22Rv1 (cell line): Measurements from ENCODE around the gene KREMEN2.

Experiments
- H3K27ac ChIP-seq: fragments of 450-650 bp; 2 replicates; pipeline ENCODE4 v1.5.1; 2017
- CTCF ChIP-seq: fragments of 450-650 bp; IDR thresholded peaks from 2 replicates; pipeline ENCODE4 v1.5.1; 2017; ENCODE audit warnings: mild to moderate bottlenecking
- ZFX ChIP-seq: fragments of 450-650 bp; IDR thresholded peaks from 2 replicates; pipeline ENCODE4 v1.6.1; 2017; ENCODE audit warnings: antibody characterized with exemption, borderline replicate concordance

The KREMEN2 gene

DNA sequence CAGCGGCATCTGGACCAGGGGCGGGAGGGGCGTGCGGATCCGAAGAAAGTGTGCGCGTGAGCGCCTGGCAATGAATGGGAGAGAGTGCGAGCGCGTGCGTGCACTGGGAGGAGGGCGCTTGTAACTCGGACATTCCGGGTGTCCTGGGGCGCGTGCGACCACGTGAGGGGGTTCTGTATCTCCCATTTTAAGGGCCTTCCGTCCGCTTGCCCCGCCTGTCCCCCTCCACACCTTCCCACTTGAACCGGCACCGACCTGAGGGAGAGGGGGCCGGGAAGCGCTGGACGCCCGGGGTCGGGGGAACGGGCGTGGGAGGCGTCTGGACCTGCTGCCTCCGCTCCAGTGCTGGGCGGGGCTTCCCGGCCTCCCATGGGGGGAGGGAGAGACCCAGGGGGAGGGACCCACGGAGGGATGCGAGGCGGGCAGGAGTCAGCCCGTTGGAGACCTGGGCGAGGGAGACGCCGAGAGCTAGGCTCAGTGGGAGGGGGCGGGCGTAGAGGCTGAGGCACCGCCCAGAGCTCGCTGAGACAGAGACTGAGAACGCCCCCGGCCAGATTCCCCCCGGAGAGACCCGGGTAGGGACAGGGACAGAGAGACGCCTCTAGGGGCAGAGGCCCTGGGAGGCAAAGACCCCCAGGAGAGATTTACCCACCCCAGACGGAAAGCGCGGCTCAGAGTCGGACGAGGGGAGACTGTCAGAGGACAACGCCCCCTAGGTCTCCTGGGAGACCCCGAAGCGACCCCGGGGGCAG, at the start of gene KREMEN2:
Gene KREMEN2 (plus strand): TSS at position 553 of the 752 bp plus-strand sequence. CDS start 246 bp downstream, outside the sequence.
- H3K27ac ChIP-seq: peak within 1 kb of the TSS; percentile 99
- TF ChIP-seq CTCF (peak; percentile 34), ZFX (no peak)

DNA sequence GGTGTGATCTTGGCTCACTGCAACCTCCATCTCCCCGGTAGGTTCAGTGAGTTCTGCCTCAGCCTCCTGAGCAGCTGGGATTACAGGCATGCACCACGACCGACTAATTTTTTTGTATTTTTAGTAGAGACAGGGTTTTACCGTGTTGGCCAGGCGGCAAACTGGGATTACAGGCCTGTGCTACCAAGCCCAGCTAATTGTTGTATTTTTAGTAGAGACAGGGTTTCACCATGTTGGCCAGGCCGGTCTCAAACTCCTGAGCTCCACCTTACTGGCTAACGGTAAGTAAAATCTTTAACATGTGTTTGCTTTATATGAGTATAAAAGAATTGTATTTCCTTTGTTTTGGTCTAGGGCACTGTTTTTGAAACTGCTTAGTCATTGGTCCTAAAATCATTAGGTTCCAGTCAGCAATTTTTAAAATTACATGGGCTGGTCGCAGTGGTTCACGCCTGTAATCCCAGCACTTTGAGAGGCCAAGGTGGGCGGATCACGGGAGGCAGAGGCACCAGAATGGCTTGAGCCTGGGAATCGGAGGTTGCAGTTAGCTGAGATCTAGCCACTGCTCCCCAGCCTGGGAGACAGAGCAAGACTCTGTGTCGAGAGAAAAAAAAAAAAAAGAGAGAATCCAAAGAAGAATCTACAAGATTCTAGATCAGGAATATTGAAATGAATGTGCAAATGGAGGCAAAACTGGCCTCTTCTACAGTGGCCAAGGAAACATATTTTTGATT, 48.7 kb upstream of the KREMEN2 start:
- no peak overlapping the region for H3K27ac ChIP-seq
- TF ChIP-seq CTCF (no peak), ZFX (no peak)

DNA sequence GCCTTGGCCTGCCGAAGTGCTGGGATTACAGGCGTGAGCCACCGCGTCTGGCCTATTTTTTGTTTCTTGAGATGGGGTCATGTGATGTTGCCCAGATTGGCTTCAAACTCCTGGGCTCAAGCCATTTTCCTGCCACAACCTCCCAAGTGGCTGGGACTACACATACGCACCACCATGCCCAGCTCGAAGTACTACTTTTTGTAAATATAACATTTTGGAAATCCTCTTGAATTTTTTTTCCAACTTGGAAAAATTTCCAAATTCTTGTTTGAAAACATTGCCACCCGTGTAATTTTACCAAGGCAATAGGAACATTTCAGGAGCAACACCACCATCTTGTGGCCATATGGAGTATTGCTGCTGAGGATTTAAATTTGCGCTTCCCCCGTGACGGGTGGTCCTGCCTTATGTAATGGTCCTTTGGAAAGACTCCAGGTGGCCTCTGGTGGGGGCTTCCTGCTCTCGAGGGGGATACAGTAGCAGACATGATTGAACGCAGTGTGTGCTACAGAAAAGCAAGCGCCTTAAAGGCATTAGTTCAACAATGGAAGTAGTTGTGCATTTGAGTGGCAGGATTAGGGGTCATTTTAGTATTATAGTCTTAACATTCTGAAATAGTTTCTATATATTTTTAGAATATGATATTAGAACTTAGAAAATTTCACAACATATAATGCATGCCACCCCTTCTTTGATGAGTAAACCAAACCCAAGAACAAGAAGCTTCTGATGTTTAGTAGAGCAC, 44.4 kb upstream of the KREMEN2 start:
- 0 out of 2 replicates have a peak overlapping the region, but pooled peaks have one; percentile 15 for H3K27ac ChIP-seq
- no peak for TF ChIP-seq ZFX
- peak; percentile 90 for TF ChIP-seq CTCF

DNA sequence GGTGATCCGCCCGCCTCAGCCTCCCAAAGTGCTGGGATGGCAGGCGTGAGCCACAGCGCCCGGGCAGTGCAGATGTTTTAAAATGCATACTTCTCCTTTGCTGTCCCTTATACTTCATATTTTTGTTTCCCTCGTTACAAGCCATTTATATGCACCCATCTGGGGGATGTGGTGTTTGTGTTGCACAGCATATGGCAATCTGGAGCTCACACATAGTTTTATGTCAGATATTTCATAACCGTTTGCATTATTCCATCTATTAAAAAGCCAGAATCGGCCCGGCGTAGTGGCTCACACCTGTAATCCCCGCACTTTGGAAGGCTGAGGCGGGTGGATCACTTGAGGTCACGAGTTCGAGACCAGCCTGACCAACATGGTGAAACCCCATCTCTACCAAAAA, 40.6 kb upstream of the KREMEN2 start:
- H3K27ac ChIP-seq: no peak overlapping the region
- TF ChIP-seq CTCF (no peak), ZFX (no peak)

DNA sequence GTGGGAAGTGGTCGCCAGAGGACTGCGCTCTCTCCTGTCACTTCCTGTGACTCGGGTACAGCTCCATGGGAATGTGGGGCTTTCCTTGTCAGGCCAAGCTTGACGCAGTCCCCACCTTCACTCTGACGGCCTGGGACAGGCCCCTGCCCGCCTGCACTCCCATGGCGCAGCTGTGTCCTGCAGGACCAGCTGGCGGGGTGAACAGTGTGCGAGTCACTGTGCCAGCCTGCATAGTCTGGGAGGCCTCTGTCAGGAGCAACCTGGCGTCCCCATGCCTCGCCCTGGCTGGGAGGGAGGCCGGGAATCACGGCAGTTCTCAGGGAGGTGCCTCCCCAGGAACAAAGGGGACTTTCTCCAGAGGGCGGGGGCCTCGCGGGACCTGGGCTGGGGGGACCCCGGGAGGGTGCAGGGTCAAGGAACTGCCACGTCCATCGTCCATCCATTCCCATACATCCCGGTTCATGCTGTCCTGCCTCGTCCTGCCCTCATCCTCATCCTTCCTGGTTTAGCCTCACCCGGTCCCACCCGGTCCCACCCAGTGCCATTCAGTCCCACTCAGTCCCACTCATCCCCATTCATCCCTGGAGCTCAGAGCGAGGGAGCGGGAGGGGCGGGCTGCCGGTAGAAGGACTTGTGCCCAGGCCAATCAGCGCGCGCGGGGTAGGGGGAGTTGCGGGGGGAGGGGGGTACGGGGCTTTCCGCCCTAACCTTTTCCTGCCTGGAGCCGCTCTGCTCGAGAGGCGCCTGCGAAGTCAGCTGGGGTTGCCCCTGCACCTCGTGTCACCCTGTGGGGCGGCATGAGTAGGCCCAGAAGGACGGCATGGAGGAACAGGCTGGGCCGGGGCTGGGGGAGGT, 38.9 kb upstream of the KREMEN2 start:
- no peak overlapping the region for H3K27ac ChIP-seq
- no peak for TF ChIP-seq CTCF
- TF ChIP-seq ZFX: no peak

- no peak for TF ChIP-seq CTCF
- no peak for TF ChIP-seq ZFX
- H3K27ac ChIP-seq: 0 out of 2 replicates have a peak overlapping the region, but pooled peaks have one; percentile 15
Measured at GRCh38 chr16:2925951-2926649, 38.0 kb upstream of the KREMEN2 start.
